Esophagus squamous epithelium (tissue), 4 donors: ENCODE results near the gene FUT4.

Source experiments
- CTCF ChIP-seq, 6 experiments: fragments of 450-650 bp in 4 of 6; fragments of 200-600 bp in 2 of 6; sonication (generic) in 2 of 6; IDR thresholded peaks; one replicate each; pipeline ENCODE4 v1.5.1; 2016 to 2019; ENCODE audit warnings: antibody characterized with exemption in 6 of 6, mild to moderate bottlenecking in 4 of 6, moderate library complexity in 4 of 6
- POLR2A ChIP-seq, 4 donors: fragments of 450-650 bp; IDR thresholded peaks; one replicate each; pipeline ENCODE4 v1.6.1; 2017; ENCODE audit warnings: antibody characterized with exemption in 4 of 4, mild to moderate bottlenecking in 4 of 4, moderate library complexity in 3 of 4

- TF ChIP-seq CTCF (IDR thresholded peaks at IDR 0.05) (no peak), POLR2A (IDR thresholded peaks at IDR 0.05) (no peak)
These were observed 1.8 kb downstream of the FUT4 start for GRCh38 chr11:94545264-94546161.
